ENCODE measurements around the gene TMA16. TPM values are rescaled to one million over a fixed set of nuclear protein-coding genes. Genes with fewer than 3 reads are reported as not detected.
"Not testable (repeated sequence)": the region's sequence is repeated elsewhere in the genome, so short reads cannot be mapped to it uniquely, and the experiment has no call there.

The TMA16 gene
- total RNA-seq, result 14.9 and 16.6 TPM in 2 replicates

DNA sequence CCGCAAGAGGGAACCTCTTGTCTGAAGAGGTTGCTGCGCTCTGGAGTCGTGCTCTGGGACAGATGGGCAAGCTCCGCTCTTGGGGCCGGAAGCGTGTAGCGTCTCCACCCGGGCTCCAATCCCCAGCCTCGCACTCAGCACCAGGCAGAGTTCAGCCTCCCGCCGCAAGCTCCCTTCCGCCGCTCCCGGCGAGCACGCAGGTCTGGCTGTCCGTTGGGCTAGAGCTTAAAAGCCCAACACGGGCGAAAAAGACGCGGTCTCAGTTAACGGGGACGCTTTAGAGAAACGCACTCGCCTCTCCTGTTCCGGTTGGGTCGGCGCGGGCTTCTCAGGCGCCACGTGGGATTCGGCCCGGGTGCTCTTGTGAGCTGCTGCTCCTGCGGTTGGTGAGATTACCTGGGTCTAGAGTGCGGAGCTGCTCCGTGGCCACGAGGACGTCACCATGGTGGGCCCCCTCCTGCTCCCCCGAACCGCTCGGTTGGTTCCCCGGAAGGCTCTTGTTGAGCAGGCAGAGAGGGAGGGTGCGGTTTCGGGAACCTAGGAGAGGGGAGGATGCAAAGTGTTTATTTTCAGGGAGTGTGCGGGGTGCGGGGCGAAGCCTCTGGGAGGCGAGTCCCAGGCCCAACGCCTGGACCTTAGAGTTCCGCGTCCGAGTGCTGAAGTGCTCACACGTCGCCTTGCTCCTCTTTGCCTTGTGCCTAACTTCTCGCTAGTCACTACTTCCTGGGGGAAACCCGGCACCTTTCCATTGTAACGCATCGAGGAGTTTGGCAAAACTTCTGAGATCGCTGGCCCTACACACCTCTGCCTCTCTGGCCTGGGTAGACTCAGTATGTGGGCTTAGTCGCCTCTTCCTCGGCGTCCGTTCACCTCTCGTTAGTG, at the start of gene TMA16:
Gene TMA16, plus strand, starts transcription at position 331 of the 882 bp plus-strand sequence. Its CDS starts 112 bp downstream, at position 443.
- peak; percentile 91 to 94 for DNase-seq (ENCODE audit: low read depth in 2 of 2)

- not testable (repeated sequence) for DNase-seq (ENCODE audit: low read depth in 2 of 2)
Measured at GRCh38 chr4:163447023-163447422, 47.5 kb upstream of the TMA16 start.

DNA sequence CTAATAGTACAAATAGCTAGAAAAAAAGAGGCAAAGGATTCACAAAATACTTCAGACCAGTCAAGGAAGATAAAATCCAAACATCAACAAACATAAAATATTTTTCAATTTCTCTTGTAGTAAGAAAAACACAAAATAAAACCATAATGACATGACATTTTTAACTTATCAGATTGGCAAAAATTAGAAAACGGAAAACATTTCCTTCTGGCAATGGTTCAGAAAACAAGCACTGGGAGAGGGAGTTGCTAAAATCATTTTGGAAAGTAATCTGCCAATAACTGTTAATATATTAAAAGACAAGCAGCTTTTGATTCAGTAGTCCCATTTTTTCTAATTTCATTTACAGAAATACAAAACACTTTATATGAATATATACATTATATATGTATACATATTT, 47.0 kb upstream of the TMA16 start:
- DNase-seq (ENCODE audit: low read depth in 2 of 2), result no peak

GRCh38 chr4:163448540-163449203, 45.8 kb upstream of the TMA16 start:
- no peak for DNase-seq (ENCODE audit: low read depth in 2 of 2)

- DNase-seq (ENCODE audit: low read depth in 2 of 2), result no peak
Measured at GRCh38 chr4:163462556-163462955, 31.9 kb upstream of the TMA16 start.

- DNase-seq (ENCODE audit: low read depth in 2 of 2), result no peak
Measured at GRCh38 chr4:163467082-163467770, 27.3 kb upstream of the TMA16 start.

- no peak for DNase-seq (ENCODE audit: low read depth in 2 of 2)
Measured at GRCh38 chr4:163470391-163470790, 24.1 kb upstream of the TMA16 start.

GRCh38 chr4:163473130-163473529, 21.4 kb upstream of the TMA16 start:
- no peak for DNase-seq (ENCODE audit: low read depth in 2 of 2)

DNA sequence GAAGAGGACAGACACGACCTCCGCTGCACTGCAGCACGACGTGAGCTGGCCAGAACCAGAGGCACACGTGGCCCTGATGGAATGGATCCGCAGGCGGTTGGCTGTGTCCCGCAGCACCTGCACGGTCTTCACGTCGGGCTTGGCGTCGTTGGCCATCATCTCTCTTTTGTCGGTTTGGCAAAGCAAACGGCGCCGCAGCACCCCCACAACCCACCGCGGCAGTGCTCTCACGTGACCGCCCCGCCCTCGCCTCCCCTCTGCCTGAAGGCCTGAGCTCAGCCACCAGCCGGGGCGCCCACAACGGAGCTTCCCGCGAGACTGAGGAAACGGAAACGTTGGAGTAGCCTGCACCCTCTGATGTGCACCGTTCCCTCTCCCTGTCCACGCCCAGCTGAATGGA, 20.9 kb upstream of the TMA16 start, which contains the start of gene TKTL2:
Gene TKTL2, minus strand, starts transcription at position 179 of the 400 bp plus-strand sequence. Its CDS starts 20 bp downstream, at position 159.
- no peak for DNase-seq (ENCODE audit: low read depth in 2 of 2)

DNA sequence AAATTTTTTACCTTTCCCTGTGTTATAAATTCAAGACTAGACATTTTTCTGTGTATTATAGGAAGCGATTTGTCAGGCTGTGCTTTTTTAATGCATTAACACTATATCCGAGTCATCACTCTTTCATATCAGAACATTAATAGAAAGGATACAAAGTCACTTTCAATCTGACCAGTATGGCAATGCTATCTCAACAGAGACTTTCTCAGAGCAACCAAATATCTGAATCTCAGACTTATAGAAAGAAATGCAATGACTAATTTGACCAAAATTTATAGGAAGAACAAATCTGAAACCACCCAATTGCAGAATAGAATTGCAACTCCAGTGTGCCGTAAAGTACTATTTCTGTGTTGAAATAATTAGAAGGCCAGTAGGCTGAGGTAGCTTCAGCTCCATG, 20.5 kb upstream of the TMA16 start:
- DNase-seq (ENCODE audit: low read depth in 2 of 2), result no peak

- DNase-seq (ENCODE audit: low read depth in 2 of 2), result no peak
Measured at GRCh38 chr4:163476761-163477438, 17.6 kb upstream of the TMA16 start.

DNA sequence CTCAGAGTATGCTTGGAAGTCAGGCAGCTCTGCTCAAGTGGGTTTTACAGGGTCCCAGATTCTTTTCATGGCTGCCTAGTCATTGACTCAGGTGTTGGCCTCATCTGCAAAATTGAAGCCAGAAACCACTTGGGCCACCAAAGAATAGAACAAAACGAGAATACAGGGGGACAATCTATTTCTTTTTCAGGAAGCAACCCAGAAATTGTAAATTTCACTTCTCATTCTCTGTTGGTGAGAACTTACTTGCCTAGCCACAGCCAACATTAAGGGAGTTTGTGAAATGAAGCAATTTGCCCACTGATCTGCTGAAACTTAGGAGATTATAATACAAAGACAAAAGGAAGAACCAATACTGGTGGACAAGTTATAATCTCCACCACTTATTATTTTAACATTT, 12.3 kb upstream of the TMA16 start:
- no peak for DNase-seq (ENCODE audit: low read depth in 2 of 2)

DNA sequence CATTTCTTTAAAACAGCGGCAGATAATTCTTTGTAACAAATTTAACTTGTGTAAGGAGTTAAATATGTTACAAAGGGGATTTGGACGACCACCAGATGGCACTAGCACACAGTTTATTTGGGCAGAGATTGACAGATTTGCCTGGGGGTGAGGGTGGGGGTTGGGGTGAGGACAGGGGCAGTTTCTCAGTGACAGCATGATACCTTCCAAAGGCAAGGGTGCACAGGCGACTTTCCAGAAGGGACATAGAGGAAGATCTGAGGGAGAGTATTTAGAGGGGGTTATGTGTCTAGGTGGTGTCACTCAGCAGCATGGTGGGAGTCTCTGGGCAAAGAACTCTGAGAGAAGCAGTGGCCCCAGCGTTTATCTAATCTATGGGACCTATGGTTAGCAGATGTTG, 9.6 kb upstream of the TMA16 start:
- DNase-seq (ENCODE audit: low read depth in 2 of 2), result peak; percentile 50 to 67

- DNase-seq (ENCODE audit: low read depth in 2 of 2), result no peak
Measured at GRCh38 chr4:163485589-163485988, 8.9 kb upstream of the TMA16 start.

DNA sequence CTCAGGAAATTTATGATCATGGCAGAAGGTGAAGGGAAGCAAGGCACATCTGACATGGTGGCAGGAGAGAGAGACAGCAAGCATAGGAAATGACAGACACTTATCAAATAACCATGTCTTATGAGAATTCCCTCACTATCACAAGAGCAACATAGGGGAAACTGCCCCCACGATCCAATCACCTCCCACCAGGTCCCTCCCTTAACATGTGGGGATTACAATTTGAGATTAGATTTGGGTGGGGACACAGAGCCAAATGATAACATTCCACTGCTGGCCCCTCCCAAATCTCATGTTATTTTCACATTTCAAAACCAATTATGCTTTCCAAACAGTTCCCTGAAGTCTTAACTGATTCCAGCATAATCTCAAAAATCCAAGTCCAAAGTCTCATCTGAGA, 8.2 kb upstream of the TMA16 start:
- DNase-seq (ENCODE audit: low read depth in 2 of 2), result no peak

- no peak for DNase-seq (ENCODE audit: low read depth in 2 of 2)
Measured at GRCh38 chr4:163489929-163490328, 4.6 kb upstream of the TMA16 start.

- peak in 1 of 2 donors; percentile 3 for DNase-seq (ENCODE audit: low read depth in 2 of 2)
Measured at GRCh38 chr4:163492951-163493504, 1.5 kb upstream of the TMA16 start.

DNA sequence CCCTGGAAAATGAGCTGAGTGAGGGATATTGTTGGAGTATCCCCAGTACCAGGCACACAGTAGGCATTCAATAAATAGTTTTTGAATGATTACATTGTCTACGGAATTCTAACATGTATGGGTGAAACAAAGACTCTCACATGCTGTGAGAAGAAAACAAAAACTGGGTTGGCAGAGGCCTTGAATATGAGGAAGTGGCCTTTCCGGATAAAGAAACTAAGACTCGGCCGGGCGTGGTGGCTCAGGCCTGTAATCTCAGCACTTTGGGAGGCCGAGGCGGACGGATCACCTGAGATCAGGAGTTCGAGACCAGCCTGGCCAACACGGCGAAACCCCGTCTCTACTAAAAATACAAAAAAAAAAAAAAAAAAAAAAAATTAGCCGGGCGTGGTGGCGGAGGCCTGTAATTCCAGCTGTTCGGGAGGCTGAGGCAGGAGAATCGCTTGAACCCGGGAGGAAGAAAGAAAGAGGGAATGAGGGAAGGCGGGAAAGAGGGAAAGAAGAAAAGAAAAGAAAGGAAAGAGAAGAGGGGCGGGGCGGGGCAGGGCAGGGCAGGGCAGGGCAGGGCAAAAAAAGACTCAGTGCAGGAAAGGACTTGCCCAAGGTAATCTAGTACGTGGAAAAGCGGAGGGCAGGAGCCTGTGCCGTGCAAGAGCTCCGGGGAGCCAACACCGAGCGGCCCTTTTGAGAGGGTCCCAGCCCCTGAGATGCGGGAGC, 689 bp upstream of the TMA16 start:
- no peak for DNase-seq (ENCODE audit: low read depth in 2 of 2)

DNA sequence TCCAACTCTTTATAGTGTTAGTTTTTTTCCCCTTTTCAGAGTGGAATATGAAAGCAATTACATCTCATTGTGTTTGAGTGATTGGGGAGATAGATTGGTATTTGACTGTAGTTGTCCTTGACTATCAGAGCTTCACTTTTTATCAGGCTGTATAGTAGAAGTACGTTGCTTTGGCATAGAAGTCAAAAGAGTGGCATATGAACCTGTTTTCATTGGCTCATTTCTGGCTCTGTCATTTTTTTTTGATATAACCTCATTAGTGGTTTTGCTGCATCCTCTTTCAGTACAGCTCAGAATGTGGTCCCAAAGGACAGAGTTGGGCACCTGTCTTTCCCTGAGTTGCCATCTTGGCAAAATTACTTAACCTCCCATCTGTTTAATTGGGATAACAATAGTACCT, 1.4 kb downstream of the TMA16 start:
- DNase-seq (ENCODE audit: low read depth in 2 of 2), result no peak

GRCh38 chr4:163500586-163500985, 6.1 kb downstream of the TMA16 start:
- no peak for DNase-seq (ENCODE audit: low read depth in 2 of 2)

DNA sequence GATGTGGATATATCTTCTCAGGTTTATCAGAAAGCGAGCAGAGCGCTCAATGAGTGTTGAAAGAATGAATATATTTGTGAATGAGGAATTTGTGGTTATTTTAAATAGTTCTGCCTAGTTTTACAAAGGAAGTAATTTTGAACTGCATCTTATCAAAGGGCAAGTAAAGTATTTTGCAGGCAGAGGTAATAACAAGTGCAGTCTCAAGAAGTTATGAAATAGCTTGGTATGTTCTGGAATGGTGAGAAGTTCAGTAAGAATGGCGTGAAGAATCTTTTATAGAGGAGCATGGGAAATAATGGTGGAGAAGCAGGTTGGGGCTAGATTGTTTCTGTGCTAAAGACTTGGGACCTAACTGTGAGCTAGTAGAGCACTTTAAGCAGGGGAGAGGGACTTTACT, 10.9 kb downstream of the TMA16 start:
- DNase-seq (ENCODE audit: low read depth in 2 of 2), result no peak
